ENCODE data around the gene SLC12A8. TPM values are rescaled to one million over a fixed set of nuclear protein-coding genes. Genes with fewer than 3 reads are reported as not detected.

The SLC12A8 gene
- total and polyA plus RNA-seq, 3 donors from 2014 or later: 10.3 to 21.0 (median 12.3) TPM

DNA sequence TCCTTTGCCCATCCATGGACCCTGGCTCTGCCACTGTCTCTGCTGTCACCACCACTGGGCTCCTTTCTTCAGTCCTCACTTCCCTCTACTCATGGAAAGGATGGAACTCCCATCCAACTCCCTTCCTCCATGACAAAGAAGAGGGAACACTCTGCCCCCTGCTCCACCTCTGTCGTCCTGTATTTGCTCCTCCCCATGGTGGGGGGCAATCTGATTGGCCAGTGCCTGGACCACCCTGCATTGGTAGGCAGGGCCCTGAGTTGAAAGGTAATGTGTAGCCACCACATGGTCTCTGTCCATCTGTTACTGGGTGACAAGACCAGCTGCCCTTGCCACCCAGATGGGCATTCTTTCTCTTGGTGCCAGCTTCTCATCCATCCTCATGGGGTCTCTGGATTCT is 136.1 kb downstream of the SLC12A8 start:
- WGBS, 2 donors: 40 to 67% methylated on average over 1 of the region's 1 CpG
- no peaks in the 10 kb centered on the region for H3K9me3 ChIP-seq
- H3K36me3 ChIP-seq (ENCODE audit: low read depth, missing control alignments): no peaks in the 10 kb centered on the region
- intact Hi-C loops (cut with DNase I; ENCODE audit: low total_unique reads): no loop called here
- TF ChIP-seq CTCF (IDR thresholded peaks at IDR 0.05) (no peak), POLR2A (IDR thresholded peaks at IDR 0.05) (no peak)
- no peaks in the 10 kb centered on the region for H3K4me1 ChIP-seq
- no peak overlapping the region for H3K27ac ChIP-seq
- H3K4me3 ChIP-seq: no peak overlapping the region
- DNase-seq: no peak
- H3K27me3 ChIP-seq: no peaks in the 10 kb centered on the region

DNA sequence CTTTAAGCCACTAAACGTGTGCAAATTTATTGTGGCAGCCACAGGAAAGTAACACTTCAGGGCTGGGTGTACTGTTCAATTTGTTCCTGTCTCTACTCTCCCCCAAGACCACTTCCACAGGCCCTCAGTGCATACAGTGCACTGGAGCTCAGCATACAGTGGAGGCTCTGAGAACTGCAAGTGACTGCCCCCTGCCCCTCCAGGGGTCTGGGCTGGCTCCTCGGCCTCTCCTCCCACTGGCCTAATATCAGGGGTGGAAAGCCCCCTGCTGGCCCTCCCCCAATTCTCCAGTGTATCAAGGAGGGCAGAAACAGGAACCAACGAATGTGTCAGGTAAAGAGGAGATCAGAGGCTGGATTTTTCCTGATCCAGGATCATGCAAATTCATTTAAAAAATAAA is 136.8 kb downstream of the SLC12A8 start:
- DNase-seq: no peak
- no peaks in the 10 kb centered on the region for H3K4me1 ChIP-seq
- H3K4me3 ChIP-seq: no peak overlapping the region
- no peak overlapping the region for H3K27ac ChIP-seq
- no peak for TF ChIP-seq CTCF (IDR thresholded peaks at IDR 0.05)
- no peak for TF ChIP-seq POLR2A (IDR thresholded peaks at IDR 0.05)
- no peaks in the 10 kb centered on the region for H3K9me3 ChIP-seq
- H3K36me3 ChIP-seq (ENCODE audit: low read depth, missing control alignments): no peaks in the 10 kb centered on the region
- no peaks in the 10 kb centered on the region for H3K27me3 ChIP-seq
- WGBS, 2 donors: 54 to 88% methylated on average over 3 of the region's 3 CpGs
- intact Hi-C loops (cut with DNase I; ENCODE audit: low total_unique reads): no loop called here

DNA sequence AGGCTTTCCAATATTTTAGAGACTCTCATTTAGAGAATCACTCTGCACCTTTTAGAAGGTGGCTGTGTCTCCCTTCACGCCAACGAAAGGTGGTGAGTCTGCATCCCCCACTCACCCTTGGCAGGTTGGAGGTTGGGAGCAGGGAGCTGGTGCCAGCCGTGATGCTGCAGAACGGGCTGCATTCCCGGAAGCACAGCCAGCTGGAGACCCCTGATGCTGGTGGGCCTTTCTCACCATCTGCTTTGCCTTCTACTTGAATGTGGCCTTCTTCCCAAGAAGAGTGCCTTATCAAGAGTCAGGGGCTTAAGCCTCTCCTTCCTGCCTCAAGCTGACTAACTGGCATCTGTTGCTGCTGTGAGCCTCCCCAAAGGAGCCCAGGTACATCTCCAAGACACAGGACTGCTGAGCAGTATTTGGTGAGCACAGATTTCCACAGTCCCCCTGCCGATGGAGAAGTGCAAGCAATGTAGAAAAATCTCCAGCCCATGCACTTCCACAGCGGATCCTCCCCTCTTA is 139.1 kb downstream of the SLC12A8 start:
- Histone ChIP-seq H3K27ac (no peak overlapping the region), H3K27me3 (no peaks in the 10 kb centered on the region), H3K4me3 (no peak overlapping the region), H3K4me1 (no peaks in the 10 kb centered on the region), H3K9me3 (no peaks in the 10 kb centered on the region), H3K36me3 (ENCODE audit: low read depth, missing control alignments) (no peaks in the 10 kb centered on the region)
- no peak for DNase-seq
- TF ChIP-seq CTCF (IDR thresholded peaks at IDR 0.05) (no peak), POLR2A (IDR thresholded peaks at IDR 0.05) (no peak)
- intact Hi-C loops (cut with DNase I; ENCODE audit: low total_unique reads): no loop called here
- 92 to 94% methylated on average over 7 of the region's 7 CpGs for WGBS, 2 donors

DNA sequence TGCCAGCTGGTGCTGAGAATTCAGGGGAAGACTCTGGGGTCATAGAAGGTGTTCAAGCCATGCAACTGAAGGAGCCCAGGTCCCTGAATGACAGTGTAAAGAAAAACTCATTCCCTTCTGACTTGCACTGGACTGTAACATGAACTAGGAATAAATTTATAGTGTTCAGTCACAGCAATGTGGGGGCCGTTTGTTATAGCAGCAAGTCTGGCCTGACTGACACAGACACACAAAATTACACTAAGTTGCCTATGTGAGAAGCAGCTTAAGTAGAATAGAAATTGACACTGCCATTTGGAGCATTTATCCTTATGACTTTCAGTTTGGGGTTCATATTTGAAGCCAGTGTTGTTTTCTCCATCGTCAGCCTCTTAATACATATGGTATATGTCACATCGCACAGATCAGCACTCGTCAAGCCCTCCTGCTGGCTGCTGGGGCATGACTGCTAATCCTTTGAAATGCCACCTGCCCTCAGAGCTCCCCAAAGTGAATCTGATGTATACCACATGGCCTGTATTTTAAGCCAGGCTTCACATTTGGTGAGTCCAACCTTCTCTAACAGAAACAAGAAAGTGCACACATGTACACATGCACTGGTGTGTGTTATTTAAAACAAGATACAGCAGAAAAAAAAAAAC is 139.7 kb downstream of the SLC12A8 start:
- Histone ChIP-seq H3K27me3 (no peaks in the 10 kb centered on the region), H3K27ac (no peak overlapping the region), H3K9me3 (no peaks in the 10 kb centered on the region), H3K36me3 (ENCODE audit: low read depth, missing control alignments) (no peaks in the 10 kb centered on the region), H3K4me1 (no peaks in the 10 kb centered on the region), H3K4me3 (no peak overlapping the region)
- no peak for DNase-seq
- intact Hi-C loops (cut with DNase I; ENCODE audit: low total_unique reads): no loop called here
- TF ChIP-seq CTCF (IDR thresholded peaks at IDR 0.05) (no peak), POLR2A (IDR thresholded peaks at IDR 0.05) (no peak)
- WGBS, 2 donors: 89 to 90% methylated on average over 4 of the region's 4 CpGs

- H3K27me3 ChIP-seq: no peaks in the 10 kb centered on the region
- DNase-seq: no peak
- no peak for TF ChIP-seq POLR2A (IDR thresholded peaks at IDR 0.05)
- no peak for TF ChIP-seq CTCF (IDR thresholded peaks at IDR 0.05)
- no peak overlapping the region for H3K27ac ChIP-seq
- no peaks in the 10 kb centered on the region for H3K9me3 ChIP-seq
- no peak overlapping the region for H3K4me3 ChIP-seq
- H3K36me3 ChIP-seq (ENCODE audit: low read depth, missing control alignments): no peaks in the 10 kb centered on the region
- no peaks in the 10 kb centered on the region for H3K4me1 ChIP-seq
- intact Hi-C loops (cut with DNase I; ENCODE audit: low total_unique reads): no loop called here
Measured at GRCh38 chr3:125072301-125072700, 140.2 kb downstream of the SLC12A8 start.
